HS-5 (cell line): ENCODE measurements around the gene SSR3.

Experiments
- DNase-seq: peaks from one replicate; pipeline ENCODE4 v3.0.0-alpha.2; 2012; ENCODE audit warnings: low read depth

SSR3 gene

GRCh38 chr3:156536524-156537316, 18.2 kb downstream of the SSR3 start:
- DNase-seq: no peak

GRCh38 chr3:156535798-156536197, 19.1 kb downstream of the SSR3 start:
- no peak for DNase-seq

DNA sequence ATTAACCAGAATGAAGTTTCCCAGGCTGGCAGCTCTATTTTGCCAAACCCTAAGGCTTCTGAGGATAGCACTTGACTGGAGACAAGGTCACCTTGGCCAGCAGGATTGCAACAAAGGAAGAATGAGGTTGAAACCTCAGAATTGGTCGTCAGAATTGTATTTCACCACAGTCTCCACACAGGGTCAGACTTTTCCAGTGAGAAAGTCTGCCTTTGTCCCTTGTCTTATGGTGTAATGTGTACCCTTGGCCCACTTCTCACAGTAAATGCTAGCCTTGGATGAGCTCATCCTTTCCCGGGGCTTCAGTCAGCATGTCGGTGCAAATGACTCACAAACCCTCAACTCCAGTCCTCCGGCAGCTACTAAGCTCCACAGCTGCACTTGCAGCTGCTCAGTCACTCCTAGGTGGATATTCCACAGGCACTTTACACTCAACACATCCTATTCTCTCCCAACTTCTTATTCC, 19.7 kb downstream of the SSR3 start:
- DNase-seq: peak; percentile 95

DNA sequence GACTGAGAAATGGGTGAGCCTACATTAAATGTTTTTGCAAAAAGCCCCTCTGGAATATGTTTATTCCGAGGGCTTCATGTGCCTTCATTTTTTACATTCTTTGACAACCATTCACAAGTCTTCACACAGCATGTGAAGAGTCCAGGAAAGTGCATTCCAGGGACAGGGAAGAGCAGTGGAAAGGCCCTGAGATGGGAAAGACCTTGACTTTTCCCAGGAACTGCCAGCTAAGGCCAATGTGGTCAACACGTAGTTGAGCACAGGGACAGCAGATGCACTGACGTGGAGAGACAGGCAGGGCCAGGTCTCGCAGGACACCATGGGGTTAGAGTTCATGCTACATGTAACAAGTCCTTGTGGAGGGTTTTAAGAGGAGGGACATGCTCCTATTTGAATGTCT, 21.7 kb downstream of the SSR3 start:
- no peak for DNase-seq

DNA sequence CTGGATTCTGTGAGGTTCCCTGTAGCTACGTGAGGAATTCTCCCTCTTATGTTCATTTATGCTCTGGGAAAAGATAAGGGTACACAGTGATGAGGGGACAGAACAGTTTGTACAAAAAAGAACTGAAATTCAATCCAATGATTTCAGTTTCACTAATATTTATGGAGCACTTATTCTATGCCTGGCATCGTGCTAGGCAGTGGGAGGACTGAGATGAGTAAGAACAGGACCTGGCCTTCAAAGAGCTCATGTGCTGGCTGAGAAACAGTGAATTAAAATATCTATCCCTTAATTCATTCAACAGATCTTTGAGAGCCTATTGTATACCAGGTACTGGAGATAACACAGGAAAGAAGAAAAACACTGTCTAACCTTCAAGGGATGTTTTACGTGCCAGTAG, 22.2 kb downstream of the SSR3 start:
- DNase-seq: no peak

- no peak for DNase-seq
These were observed 23.9 kb downstream of the SSR3 start for GRCh38 chr3:156530980-156531379.

GRCh38 chr3:156527060-156527459, 27.9 kb downstream of the SSR3 start:
- DNase-seq: no peak

DNA sequence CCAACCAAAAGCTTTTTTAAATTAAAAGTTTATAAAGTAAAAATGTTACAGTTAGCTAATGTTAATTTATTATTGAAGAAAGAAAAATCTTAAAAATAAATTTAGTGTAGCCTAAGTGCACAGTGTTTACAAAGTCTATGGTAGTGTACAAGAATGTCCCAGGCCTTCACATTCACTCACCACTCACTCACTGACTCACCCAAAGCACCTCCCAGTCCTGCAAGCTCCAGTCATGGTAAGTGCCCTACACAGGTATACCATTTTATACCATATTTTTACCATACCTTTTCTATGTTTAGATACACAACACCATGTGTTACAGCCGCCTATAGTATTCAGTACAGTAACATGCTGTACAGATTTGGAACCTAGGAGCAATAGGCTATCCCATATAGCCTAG, 29.1 kb downstream of the SSR3 start:
- no peak for DNase-seq

DNA sequence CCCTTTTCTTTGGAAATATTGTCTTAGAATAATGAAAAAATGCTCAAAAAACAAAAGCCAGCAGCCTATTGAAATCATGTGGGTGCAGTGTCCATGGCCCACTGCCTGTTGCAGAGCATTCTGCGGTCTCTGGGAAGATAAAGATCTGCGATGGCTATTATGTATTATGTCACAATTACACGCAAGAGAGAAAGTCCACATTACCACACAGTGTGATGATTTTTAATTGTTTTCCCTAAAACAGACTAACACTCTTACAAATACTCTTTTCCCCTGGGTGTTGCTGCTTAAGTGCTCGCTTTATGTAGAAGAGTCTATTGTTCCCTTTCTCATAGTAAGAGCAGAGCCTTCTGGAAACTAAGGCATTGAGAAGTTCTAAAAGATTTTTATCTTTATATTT, 32.2 kb downstream of the SSR3 start:
- DNase-seq: no peak

GRCh38 chr3:156519758-156520162, 35.2 kb downstream of the SSR3 start:
- no peak for DNase-seq

- no peak for DNase-seq
These were observed 36.2 kb downstream of the SSR3 start for GRCh38 chr3:156518726-156519125.

DNA sequence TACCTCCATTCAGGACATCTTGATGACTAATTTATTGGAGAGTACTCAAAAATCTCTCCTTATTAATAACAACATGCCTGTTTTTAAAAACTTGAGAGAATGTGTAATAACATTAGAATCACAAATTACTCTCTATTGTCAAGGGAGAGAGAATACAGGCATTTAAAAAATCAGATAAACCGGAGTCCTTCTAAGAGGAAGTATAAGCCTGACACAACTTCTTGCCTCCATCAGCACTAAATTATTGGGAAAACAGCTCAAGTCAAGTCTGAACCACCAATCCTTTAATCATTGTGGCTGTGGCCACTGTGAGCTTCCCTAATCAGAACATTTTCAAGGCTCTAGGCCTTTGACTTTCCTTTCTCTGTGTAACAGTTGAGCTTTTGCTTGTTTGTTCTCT, 38.0 kb downstream of the SSR3 start:
- DNase-seq: no peak

- no peak for DNase-seq
These were observed 38.6 kb downstream of the SSR3 start for GRCh38 chr3:156516284-156516683.

- no peak for DNase-seq
These were observed 41.3 kb downstream of the SSR3 start for GRCh38 chr3:156513619-156514018.

- DNase-seq: no peak
These were observed 42.8 kb downstream of the SSR3 start for GRCh38 chr3:156511987-156512677.

DNA sequence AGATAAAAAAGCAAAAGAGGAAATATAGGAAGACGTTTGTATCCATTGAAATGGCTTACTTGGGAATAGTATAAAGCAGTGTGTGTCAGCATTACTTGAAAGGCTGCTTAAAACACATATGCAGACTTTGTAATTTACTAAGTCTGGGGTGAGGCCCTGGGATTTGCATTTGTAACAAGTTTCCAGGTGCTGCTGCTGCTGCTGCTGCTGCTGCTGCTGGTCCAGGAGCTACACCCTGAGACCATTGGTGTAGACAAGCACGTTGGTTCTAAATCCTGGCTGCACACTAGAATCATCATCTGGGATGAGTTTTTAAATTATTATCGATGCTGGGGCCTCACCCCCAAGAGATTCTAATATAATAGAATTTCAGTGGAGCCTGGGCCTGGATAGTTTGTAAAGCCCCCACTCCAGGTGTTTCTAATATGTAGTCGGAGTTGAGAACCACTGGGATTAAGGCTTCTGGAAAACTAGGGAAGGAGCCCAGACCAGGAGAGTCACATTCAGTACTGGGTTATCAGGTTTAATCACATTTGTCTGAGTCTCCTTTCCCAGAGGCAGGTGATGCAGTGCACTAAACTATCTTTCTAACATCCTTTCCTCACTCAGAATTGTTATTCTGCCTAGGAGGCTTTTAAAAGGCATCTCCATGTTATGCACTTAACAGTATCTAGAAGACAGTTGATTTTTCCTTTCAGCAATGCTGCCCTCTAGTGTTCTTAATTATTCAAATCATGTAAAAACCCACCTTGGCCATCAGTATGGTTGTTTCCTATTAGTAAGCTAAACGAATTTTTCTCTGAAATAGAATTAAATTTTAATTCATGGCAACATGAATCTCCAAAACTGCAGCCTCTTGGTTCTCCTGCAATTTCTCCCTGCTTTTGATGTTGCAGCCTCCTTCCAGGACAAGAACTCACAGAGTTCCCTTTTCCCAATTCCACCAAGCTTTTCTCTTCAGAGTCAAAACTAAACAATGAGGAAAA, 45.4 kb downstream of the SSR3 start:
- DNase-seq: peak; percentile 37

DNA sequence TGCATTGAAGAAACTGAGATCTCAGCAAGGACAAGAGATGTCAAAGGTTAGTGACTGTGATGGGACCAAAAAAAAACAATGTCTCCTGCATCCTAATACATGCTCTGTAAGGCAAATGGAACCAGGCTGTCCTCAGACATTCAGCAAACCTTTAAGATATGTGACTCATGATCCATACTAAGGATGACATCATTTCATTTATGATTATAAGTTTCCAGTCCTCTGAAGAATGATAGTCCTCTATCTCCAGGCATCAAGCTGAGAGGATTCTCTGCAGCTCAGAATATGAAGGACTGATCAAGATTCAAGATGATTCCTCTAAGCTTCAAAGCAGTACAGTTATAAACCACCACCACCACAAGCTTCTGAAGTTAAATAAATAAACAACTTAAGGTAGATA, 47.6 kb downstream of the SSR3 start:
- DNase-seq: peak; percentile 49

- no peak for DNase-seq
These were observed 56.6 kb downstream of the SSR3 start for GRCh38 chr3:156498307-156498706.

- DNase-seq: peak; percentile 11
These were observed 57.6 kb downstream of the SSR3 start for GRCh38 chr3:156497326-156497725.

GRCh38 chr3:156495816-156496215, 59.1 kb downstream of the SSR3 start:
- DNase-seq: no peak

DNA sequence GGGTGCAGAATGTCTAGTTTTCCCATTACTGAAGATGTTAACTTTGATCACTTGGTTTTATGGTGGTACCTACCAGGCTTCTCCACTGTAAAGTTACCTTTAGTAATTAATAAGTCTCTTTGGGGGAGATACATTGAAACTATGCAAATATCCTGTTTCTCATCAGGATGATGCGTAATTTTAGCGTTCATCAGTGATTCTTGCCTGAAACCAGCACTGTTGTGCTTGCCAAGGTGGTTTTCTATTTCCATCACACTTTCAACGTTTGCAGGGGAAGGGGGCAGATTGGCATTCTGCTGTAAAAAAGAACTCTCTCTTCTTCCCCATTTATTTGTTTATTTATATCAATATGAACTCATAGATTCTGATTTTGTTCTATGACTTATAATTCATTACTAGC, 61.0 kb downstream of the SSR3 start:
- no peak for DNase-seq

GRCh38 chr3:156492801-156493261, 62.1 kb downstream of the SSR3 start:
- no peak for DNase-seq
